Stimulated activated CD8-positive, alpha-beta memory T cell treated with anti-CD3 and anti-CD28 coated beads, Interleukin-4, amount 100 ng/mL, for 48 hours (primary cell): ENCODE results near the gene SLC29A3.
A peak's percentile ranks its signal among the peaks of the same experiment; 100 is the strongest.
"Not testable (repeated sequence)": the region's sequence is repeated elsewhere in the genome, so short reads cannot be mapped to it uniquely, and the experiment has no call there.

Source experiments
- DNase-seq: peaks from one replicate; pipeline ENCODE4 v3.0.0-alpha.2; 2020

Gene SLC29A3

DNA sequence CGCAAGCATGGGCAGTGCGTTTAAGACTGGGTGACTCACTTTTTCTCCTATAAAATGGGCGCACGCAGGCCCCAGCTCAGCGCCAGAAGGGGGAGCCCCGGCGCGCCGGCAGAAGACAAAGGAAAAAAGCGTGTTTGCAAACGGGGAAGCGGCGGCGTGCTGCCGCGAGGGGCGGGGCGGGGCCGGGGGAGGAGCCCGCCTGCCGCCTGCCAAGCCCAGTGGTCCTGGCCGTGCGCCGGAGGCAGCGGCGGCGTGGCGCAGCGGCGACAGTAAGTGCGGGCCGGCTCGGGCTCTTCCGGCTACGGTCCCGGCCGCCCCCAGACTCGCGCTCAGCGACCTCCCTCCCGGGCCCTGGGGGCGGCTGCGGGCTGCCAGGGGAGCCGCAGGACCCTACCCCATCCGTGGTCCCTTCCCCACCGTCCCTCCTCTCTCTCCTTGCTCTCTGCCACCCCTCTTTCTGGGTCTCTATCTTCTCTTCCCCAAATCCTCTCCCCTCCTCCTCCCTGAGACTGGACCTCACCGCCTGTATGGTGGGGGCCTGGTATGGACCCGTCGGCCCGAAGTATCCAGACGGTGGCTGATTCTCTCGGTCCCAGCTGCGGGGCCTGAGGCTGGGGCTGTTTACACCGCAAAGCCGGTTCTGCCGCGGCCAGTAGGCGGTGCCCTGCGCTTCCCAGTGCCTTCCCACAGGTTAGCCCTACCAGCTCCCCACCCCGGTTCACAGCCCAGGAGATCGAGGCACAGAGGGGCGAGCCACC is at the start of gene SLC29A3:
Gene SLC29A3, plus strand, starts transcription at position 218 of the 758 bp plus-strand sequence. Its CDS starts 51 bp downstream, at position 269.
- peak; percentile 88 for DNase-seq

DNA sequence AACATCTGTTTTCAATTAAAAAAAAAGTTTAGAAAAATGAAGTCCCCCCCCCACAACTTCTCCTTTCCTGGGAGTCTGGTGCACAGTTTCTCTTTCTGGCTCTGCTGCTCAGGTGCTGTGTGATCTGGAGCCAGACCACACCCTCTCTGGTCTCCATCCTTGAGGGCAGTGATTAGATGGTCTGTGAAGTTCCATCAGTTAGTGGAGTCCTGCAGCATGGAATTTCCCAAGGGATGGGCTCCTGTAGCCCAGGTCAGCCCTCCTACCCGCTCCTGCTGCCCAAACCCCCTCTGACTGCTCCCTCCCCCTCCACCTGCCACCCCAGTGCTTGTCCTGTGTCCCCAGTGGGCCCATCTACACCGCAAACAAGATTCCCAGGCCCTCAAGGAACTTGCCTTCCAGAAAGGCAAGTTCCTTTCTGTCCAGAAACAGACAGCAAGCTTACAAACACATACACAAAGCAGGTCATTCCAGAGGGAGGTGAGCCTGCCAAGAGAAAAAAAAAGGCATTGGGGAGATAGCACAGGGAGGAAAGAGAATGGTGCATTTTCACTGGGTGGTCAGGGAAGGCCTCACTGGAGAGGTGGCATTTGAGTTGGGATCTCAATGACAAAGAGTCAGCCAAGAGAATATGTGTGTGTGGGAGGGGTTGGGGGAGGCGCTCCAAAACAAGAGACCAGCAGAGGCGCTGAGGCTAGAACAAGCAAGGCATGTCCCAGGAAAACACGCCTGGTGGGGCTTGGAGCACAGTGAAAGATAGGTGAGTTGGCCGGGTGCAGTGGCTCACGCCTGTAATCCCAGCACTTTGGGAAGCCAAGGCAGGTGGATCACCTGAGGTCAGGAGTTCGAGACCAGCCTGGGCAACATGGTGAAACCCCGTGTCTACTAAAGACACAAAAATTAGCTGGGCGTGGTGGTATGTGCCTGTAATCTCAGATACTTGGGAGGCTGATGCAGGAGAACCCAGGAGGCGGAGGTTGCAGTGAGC is 49.5 kb upstream of the SLC29A3 start:
- DNase-seq, result no peak

DNA sequence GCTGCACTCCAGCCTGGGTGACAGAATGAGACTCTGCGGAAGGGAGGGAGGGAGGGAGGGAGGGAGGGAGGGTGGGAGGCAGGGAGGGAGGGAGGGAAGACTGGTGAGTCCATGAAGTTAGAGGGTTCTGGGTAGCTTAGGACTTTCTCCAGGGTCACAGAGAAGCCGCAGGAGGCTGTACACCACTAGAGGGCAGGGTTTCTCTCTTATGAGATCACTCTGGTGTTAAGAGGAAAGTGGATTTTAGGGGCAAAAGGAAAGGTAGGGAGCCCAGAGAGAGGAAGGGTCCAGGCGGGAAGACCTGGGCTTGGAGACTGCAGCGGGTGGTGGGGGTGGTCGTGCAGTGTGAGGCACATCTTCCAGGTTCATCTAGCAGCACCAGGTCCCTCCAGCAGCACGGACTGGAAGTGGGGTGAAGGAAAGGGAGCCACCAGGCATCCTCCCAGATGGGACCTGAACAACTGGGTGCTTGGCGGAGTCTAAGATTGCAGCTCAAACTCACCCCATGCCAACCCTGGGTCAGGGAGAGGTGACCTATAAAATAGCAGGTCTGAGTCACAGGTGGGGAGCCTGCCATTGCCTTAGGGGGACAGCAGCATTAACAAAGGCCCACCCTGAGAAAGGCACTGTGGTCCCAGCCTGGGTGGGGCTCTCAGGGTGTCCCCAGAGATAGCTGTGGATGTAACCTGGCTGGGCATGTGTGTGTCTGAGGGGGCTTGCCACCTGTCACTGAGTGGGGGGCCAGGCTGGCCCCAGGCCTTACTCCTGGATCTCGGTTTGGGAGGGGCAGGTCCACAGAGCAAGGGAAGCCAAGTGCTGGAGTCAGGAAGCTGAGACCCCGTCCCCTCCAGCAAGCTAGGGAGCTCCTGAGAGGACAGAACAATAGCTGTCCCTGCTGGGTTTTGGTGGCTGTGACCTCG is 48.5 kb upstream of the SLC29A3 start:
- DNase-seq, result peak; percentile 63

DNA sequence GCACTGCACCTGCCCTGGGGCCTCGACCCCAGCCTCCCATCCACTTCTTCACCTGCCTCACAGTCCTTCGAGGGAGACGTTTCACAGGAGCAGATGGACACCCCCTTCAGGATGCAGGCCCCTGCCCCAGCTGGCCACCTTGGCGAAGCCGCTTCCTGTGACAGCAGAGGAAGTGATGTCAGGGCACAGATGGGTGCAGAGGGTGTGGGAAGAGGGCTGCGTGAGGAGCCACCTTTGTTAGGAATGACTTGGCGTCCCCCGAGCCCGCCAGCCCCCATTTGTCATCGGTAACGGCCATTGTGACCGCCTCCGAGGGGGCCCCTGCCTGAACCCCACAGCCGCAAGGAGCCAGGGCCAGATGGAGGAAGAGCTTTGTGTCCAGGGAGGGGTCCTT is 47.4 kb upstream of the SLC29A3 start:
- no peak for DNase-seq

GRCh38 chr10:71272056-71272771 is 46.8 kb upstream of the SLC29A3 start:
- no peak for DNase-seq

- not testable (repeated sequence) for DNase-seq
Observed at GRCh38 chr10:71272974-71273373, 46.1 kb upstream of the SLC29A3 start.

DNA sequence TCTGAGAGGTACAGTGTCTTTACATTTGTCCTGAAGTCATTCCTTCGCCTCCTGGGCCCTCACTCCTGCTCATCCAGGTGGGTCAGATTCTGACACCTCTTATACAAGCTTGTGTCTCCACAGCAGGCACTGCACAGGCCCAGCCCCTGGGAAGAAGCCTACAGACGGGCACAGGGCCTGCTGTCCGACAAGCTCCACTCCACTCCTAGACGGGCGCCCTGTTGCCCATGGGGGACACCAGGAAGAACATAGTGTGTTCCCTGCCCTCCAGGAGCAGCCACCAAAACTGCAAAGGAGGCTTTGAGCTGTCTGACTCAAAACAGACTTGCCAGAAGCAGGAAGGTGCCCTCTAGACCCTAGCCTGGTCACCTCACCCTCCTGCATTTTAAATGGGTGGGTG is 45.6 kb upstream of the SLC29A3 start:
- DNase-seq, result no peak

DNA sequence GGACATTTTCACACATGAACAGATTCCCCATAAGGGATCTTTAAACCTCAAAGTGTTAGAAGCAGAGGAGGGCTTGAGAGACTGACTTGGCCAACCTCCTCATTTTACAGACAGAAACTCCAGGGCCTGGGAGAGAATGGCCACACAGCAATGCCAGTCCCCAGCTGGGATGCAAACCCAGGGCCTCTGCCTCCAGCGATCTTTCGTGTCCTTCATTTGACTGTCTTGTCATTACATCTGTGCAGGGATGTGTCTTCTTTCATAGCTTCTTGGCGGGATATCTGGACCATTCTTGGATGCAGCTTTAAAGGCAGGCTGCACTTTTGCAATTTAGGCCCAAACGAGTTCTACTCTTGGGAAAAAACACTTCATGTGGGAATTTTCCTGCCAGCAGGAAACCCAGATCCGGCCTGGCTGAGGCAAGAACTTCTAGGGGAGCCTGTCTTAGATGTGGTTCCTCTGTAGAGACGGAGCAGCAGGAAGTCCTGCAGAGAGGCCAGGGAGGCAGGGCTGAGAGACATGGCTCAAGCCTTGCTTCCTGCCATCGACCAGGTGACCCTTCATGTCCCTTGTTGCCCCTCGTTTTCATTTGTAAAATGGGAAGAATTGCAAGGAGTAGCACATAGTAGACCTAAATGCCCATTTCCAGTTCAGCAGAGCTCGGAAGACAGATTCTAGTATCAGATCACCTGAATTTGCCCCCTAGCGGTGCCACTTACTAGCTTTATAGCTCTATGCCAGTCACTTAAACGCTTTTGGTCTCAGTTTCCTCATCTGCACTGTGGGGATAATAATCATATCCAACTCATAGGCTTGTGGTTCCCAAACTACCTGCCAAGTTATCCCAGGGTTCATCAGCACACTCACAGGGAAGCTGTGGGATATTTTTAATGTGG is 43.9 kb upstream of the SLC29A3 start:
- no peak for DNase-seq

GRCh38 chr10:71276873-71277272 is 42.2 kb upstream of the SLC29A3 start:
- no peak for DNase-seq

GRCh38 chr10:71277914-71278665 is 41.0 kb upstream of the SLC29A3 start:
- DNase-seq, result no peak

GRCh38 chr10:71278691-71279588 is 40.1 kb upstream of the SLC29A3 start:
- DNase-seq, result no peak

- DNase-seq, result no peak
Observed at GRCh38 chr10:71279590-71280170, 39.4 kb upstream of the SLC29A3 start.

DNA sequence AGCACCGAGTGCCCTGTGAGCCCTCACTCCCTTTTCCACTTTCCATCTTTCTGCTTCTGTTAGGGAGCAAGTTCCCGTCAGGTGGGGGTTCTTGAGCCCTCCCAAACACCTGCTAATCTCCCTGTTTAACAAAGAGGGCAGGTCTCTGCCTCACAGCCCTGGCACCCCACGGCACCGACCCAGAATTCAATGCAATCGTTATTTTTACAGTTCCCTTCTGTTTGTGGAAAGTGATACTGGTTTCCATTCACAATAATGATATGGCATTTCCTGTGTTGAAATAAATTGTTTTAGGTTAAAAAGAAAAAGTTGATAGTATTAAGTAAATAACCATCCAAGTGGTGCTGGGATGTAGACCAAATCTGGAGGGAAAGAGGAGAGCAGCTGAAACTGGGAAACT is 38.8 kb upstream of the SLC29A3 start:
- DNase-seq, result no peak

DNA sequence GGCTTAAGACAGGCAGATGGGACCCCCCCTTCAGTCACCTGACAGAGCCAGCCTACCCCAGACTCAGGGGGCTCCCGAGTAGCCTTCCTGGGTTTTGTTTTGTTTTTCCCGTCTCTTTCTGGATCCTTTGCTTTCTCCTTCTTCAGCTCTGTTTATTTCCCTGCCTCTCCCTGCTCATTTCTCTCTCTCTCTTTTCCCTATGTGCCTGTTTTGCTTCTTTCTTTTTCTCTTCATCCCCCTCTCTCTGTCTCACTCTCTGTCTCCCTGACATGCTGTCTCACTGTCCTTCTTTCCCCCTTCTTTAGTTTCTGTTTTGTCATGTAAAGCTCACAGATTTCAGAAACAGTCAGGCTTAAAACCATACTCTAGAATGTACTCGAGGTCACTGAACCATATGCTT is 38.2 kb upstream of the SLC29A3 start:
- no peak for DNase-seq

- no peak for DNase-seq
Observed at GRCh38 chr10:71281646-71282322, 37.3 kb upstream of the SLC29A3 start.

- DNase-seq, result no peak
Observed at GRCh38 chr10:71282323-71282680, 36.8 kb upstream of the SLC29A3 start.

- no peak for DNase-seq
Observed at GRCh38 chr10:71283410-71283809, 35.6 kb upstream of the SLC29A3 start.

DNA sequence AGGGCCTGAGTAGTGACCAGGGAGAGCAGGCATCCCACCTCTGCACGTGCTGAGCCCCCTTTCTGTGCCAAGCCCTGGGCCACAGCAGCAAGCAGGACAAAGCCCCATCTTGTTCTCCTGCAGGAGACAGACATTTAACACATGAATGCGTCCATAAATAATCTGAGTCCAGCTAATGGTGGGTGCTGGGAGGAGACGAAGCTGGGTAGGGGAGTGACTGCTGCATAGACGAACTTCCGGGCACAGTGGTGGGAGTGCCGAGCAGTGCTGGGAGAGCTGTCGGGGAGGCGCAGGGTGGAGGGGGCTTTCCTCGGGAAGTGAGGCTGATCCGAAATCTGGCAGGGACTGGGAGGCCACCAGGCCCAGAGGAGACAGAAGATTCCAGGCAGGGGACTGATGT is 35.2 kb upstream of the SLC29A3 start:
- DNase-seq, result no peak
